Nephron progenitor cell (in vitro differentiated cells): ENCODE data around the gene CEP68.
"Not testable (repeated sequence)": the region's sequence is repeated elsewhere in the genome, so short reads cannot be mapped to it uniquely, and the experiment has no call there.

Experiments
- DNase-seq: peaks from one replicate; pipeline ENCODE4 v3.0.0; 2021
- H3K27ac Mint-ChIP-seq: 2 replicates; pipeline ENCODE4 v1.8.0; 2021; ENCODE audit warnings: mild to moderate bottlenecking, moderate library complexity, mixed read lengths
- H3K27me3 Mint-ChIP-seq: 2 replicates; pipeline ENCODE4 v1.8.0; 2021; ENCODE audit warnings: mild to moderate bottlenecking, low read depth, mixed read lengths; ENCODE audit not compliant: poor library complexity
- H3K36me3 Mint-ChIP-seq: 2 replicates; pipeline ENCODE4 v1.8.0; 2021; ENCODE audit warnings: low read depth, mixed read lengths
- H3K4me1 Mint-ChIP-seq: 2 replicates; pipeline ENCODE4 v1.8.0; 2021; ENCODE audit warnings: mixed read lengths
- H3K4me3 Mint-ChIP-seq: 2 replicates; pipeline ENCODE4 v1.8.0; 2021; ENCODE audit warnings: mild to moderate bottlenecking, moderate library complexity, mixed read lengths
- H3K9me3 Mint-ChIP-seq: 2 replicates; pipeline ENCODE4 v1.8.0; 2021; ENCODE audit warnings: mild to moderate bottlenecking, moderate library complexity, mixed read lengths
- CTCF ChIP-seq: fragments of 200-600 bp; sonication (generic); IDR thresholded peaks from 2 replicates; pipeline ENCODE4 v1.5.0; 2021; ENCODE audit warnings: antibody characterized with exemption

Gene CEP68

GRCh38 chr2:65019010-65019409, 37.2 kb upstream of the CEP68 start:
- TF ChIP-seq CTCF, result no peak
- Mint-ChIP-seq H3K36me3 (peaks cover 14% of the 10 kb centered on the region), H3K4me1 (peaks cover 4% of the 10 kb centered on the region), H3K27ac (no peak overlapping the region), H3K9me3 (no peaks in the 10 kb centered on the region), H3K27me3 (no peaks in the 10 kb centered on the region), H3K4me3 (no peak overlapping the region)
- no peak for DNase-seq

- H3K27ac Mint-ChIP-seq, result no peak overlapping the region
- peaks cover 14% of the 10 kb centered on the region for H3K36me3 Mint-ChIP-seq
- H3K4me1 Mint-ChIP-seq, result peaks cover 4% of the 10 kb centered on the region
- no peak for TF ChIP-seq CTCF
- H3K4me3 Mint-ChIP-seq, result no peak overlapping the region
- no peak for DNase-seq
- no peaks in the 10 kb centered on the region for H3K9me3 Mint-ChIP-seq
- H3K27me3 Mint-ChIP-seq, result no peaks in the 10 kb centered on the region
Measured at GRCh38 chr2:65019675-65020195, 36.5 kb upstream of the CEP68 start.

- peaks cover 14% of the 10 kb centered on the region for H3K36me3 Mint-ChIP-seq
- not testable (repeated sequence) for H3K27me3 Mint-ChIP-seq, DNase-seq, H3K4me1 Mint-ChIP-seq, H3K9me3 Mint-ChIP-seq, H3K27ac Mint-ChIP-seq, H3K4me3 Mint-ChIP-seq
Measured at GRCh38 chr2:65020251-65020650, 36.0 kb upstream of the CEP68 start.

- DNase-seq, result no peak
- no peak for TF ChIP-seq CTCF
- Mint-ChIP-seq H3K27me3 (no peaks in the 10 kb centered on the region), H3K4me3 (no peak overlapping the region), H3K4me1 (peaks cover 4% of the 10 kb centered on the region), H3K36me3 (peaks cover 14% of the 10 kb centered on the region), H3K9me3 (no peaks in the 10 kb centered on the region), H3K27ac (no peak overlapping the region)
Measured at GRCh38 chr2:65020943-65021528, 35.2 kb upstream of the CEP68 start.

GRCh38 chr2:65021709-65022108, 34.5 kb upstream of the CEP68 start:
- Mint-ChIP-seq H3K27ac (no peak overlapping the region), H3K36me3 (peaks cover 14% of the 10 kb centered on the region), H3K4me3 (no peak overlapping the region), H3K9me3 (no peaks in the 10 kb centered on the region), H3K27me3 (no peaks in the 10 kb centered on the region), H3K4me1 (peaks cover 2% of the 10 kb centered on the region)
- no peak for TF ChIP-seq CTCF
- DNase-seq, result no peak

GRCh38 chr2:65022189-65022588, 34.0 kb upstream of the CEP68 start:
- TF ChIP-seq CTCF, result no peak
- Mint-ChIP-seq H3K9me3 (no peaks in the 10 kb centered on the region), H3K4me1 (no peaks in the 10 kb centered on the region), H3K4me3 (no peak overlapping the region), H3K27me3 (no peaks in the 10 kb centered on the region), H3K36me3 (peaks cover 14% of the 10 kb centered on the region), H3K27ac (no peak overlapping the region)
- no peak for DNase-seq
